Vagina (tissue), 2 donors: Measurements from ENCODE around the gene OR2L8.

Experiments used
- POLR2A ChIP-seq, 2 donors: fragments of 450-650 bp; IDR thresholded peaks; one replicate each; pipeline ENCODE4 v1.6.1; 2017; ENCODE audit warnings: antibody characterized with exemption in 2 of 2, mild to moderate bottlenecking in 2 of 2, moderate library complexity in 2 of 2
- POLR2AphosphoS5 ChIP-seq, 2 donors: sonication (generic); formaldehyde crosslinking; IDR thresholded peaks; one replicate each; pipeline ENCODE4 v1.9.0; 2017; ENCODE audit warnings: antibody characterized with exemption in 2 of 2, mild to moderate bottlenecking in 2 of 2, low read depth in 1 of 2; ENCODE audit not compliant: insufficient read depth in 1 of 2
- TF ChIP-seq, protein P1 (sequence below), 3 experiments: fragments of 450-650 bp in 2 of 3; fragments of 200-600 bp in 1 of 3; sonication (generic) in 1 of 3; IDR thresholded peaks; one replicate each; pipeline ENCODE4 v1.5.1; 2017 to 2019; ENCODE audit warnings: antibody characterized with exemption in 3 of 3, mild to moderate bottlenecking in 2 of 3, moderate library complexity in 2 of 3

DNA sequence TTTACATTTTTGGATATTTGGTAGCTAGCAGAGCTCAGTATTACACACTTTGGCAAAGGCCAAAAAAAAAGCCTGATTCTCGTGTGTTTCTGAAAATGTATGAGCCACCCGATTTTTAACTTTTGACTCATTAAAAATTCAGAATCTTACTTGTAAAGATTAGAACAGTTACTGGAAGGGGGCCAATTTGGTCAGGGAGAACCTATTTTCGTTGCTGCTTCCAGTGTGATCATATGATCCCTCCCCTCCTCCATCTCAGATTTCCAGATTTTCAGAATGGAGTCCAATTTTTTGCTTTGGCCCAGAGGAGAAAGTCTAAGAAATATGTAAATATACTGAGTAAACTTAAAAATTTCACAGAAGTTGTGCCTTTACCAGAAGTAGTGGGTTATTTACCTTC, 13.1 kb downstream of the OR2L8 start:
- TF ChIP-seq, protein P1, sequence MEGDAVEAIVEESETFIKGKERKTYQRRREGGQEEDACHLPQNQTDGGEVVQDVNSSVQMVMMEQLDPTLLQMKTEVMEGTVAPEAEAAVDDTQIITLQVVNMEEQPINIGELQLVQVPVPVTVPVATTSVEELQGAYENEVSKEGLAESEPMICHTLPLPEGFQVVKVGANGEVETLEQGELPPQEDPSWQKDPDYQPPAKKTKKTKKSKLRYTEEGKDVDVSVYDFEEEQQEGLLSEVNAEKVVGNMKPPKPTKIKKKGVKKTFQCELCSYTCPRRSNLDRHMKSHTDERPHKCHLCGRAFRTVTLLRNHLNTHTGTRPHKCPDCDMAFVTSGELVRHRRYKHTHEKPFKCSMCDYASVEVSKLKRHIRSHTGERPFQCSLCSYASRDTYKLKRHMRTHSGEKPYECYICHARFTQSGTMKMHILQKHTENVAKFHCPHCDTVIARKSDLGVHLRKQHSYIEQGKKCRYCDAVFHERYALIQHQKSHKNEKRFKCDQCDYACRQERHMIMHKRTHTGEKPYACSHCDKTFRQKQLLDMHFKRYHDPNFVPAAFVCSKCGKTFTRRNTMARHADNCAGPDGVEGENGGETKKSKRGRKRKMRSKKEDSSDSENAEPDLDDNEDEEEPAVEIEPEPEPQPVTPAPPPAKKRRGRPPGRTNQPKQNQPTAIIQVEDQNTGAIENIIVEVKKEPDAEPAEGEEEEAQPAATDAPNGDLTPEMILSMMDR (IDR thresholded peaks at IDR 0.05), result no peak
- TF ChIP-seq POLR2AphosphoS5 (IDR thresholded peaks at IDR 0.05; ENCODE audit: insufficient read depth in 1 of 2, low read depth in 1 of 2) (no peak), POLR2A (IDR thresholded peaks at IDR 0.05) (no peak)
